ENCODE results near the gene TRRAP.

The TRRAP gene

DNA sequence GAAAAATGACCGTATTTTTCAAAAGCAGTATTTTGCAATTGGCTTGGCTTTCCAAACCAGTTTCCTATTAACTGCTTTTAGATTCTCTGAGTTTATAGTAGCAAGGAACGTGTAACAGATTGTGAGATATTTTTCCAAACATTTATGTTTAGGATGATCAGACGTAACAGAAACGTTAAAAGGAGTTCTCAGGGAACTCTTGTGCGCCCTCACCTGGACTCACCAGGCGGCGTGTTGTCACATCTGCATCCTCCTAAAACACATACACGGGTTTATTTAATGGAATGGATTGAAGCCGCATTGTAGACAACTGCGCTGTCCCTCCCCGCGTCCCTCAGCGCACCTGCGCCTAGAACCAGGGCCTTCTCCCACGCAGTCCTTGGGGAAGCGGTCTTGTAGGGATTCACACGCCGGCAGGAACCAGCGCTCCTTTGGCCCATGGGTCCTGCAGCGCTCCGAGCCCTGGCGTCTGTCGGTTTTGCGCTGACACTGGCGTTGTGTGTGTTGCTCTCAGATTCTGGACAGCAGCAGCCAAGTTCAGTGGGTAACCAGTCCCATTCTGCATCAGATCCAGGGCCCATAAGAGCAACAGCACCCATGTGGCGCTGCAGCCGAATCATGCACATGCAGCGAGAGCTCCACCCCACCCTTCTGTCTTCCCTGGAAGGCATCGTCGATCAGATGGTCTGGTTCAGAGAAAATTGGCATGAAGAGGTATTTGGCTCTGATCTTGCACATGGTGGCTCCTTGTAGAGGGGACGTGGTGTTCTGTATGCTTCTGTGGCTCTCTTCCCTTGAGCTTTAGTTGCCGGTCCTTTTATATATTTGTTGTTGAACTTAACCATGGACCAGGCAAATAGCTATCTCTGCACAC lies 114.9 kb downstream of the TRRAP start:
- TF ChIP-seq, protein P1, sequence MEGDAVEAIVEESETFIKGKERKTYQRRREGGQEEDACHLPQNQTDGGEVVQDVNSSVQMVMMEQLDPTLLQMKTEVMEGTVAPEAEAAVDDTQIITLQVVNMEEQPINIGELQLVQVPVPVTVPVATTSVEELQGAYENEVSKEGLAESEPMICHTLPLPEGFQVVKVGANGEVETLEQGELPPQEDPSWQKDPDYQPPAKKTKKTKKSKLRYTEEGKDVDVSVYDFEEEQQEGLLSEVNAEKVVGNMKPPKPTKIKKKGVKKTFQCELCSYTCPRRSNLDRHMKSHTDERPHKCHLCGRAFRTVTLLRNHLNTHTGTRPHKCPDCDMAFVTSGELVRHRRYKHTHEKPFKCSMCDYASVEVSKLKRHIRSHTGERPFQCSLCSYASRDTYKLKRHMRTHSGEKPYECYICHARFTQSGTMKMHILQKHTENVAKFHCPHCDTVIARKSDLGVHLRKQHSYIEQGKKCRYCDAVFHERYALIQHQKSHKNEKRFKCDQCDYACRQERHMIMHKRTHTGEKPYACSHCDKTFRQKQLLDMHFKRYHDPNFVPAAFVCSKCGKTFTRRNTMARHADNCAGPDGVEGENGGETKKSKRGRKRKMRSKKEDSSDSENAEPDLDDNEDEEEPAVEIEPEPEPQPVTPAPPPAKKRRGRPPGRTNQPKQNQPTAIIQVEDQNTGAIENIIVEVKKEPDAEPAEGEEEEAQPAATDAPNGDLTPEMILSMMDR (IDR thresholded peaks at IDR 0.05; ENCODE audit: borderline replicate concordance, control extremely low read depth, extremely low read depth, insufficient read depth, missing control alignments) = no peak
- no peak for DNase-seq (ENCODE audit: low spot score)
- in situ Hi-C loops (cut with MboI; ENCODE audit: low sequenced_read_pairs, unreplicated experiment) = no loop called here

DNA sequence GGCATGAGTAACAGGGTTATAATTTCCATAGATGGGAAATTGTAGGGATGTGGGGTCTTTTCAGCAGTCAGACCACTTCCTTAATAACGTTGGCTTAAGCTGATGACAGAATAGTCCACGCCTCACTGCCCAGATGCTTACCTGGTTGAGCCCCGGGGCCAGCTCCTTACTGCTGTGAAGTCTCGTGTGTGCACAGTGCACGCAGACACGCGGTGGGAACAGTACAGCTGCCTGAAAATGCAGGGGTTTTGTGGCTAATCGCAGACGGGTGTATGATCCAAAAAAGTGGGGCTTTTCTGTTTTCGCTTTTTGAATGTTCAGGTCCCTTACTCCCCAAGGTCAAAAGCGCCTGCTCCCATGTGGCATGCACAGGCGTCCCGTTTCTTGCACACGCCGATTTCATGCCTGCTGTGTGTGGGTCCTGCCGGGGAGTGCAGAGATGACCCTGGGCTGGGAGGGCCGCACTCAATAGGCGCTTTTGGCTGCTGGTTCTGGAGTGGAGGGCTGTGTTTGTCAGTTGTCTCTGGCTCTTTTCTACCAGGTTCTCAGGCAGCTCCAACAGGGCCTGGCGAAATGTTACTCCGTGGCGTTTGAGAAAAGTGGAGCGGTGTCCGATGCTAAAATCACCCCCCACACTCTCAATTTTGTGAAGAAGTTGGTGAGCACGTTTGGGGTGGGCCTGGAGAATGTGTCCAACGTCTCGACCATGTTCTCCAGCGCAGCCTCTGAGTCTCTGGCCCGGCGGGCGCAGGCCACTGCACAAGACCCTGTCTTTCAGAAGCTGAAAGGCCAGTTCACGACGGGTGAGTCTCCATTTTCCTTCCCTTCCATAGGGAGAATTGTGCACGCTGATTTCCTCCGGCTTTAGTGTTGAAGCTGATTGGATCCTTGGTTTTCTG lies 116.0 kb downstream of the TRRAP start:
- TF ChIP-seq, protein P1 (IDR thresholded peaks at IDR 0.05; ENCODE audit: borderline replicate concordance, control extremely low read depth, extremely low read depth, insufficient read depth, missing control alignments) = no peak
- in situ Hi-C loops (cut with MboI; ENCODE audit: low sequenced_read_pairs, unreplicated experiment) = no loop called here

DNA sequence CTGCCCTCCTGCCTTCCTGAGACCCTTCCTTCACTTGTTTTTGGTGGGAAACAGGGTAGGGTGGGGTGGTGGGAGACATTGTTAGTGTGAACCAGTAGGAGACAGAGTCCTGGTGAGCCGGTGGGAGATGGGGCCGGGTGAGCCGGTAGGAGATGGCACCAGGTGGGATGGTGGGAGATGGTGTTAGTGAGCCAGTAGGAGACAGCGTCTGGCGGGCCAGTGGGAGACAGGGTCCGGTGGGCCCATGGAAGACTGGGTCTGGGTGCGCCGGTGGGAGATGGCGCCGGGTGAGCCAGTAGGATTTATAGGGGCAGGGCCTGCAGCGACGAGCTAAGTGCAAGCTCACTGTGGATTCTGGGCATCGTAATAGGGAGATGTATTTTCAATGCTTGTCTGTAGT lies 116.8 kb downstream of the TRRAP start:
- DNase-seq (ENCODE audit: low spot score) = no peak
- TF ChIP-seq, protein P1 (IDR thresholded peaks at IDR 0.05; ENCODE audit: borderline replicate concordance, control extremely low read depth, extremely low read depth, insufficient read depth, missing control alignments) = no peak
- in situ Hi-C loops (cut with MboI; ENCODE audit: low sequenced_read_pairs, unreplicated experiment) = no loop called here

More for the DNA sequence above, 116.0 kb downstream of the TRRAP start:
- no peak for DNase-seq (ENCODE audit: low spot score)

DNA sequence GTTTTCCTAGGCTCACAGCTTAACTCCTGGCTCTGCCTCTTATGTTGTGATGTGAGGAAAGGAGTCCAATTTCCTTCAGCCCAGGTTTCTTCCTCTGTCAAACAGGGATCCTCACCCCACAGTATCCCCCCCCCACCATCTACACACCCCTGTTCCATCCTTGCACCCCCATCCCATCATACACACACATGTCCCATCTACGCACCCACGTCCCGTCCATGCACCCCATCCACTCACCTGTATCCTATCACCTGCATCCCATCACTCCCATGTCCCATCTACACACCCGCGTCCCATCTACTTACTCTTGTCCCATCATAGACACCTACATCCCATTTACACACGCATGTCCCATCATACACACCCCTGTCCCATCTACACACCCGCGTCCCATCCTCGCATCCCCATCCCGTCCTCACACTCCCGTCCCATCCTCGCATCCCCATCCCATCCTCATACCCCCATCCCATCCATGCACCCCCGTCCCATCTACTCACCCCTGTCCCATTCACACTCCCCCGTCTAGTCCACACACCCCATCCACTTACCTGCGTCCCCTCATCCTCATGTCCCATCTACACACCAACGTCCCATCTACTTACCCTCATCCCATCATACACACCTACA lies 117.3 kb downstream of the TRRAP start:
- in situ Hi-C loops (cut with MboI; ENCODE audit: low sequenced_read_pairs, unreplicated experiment) = no loop called here
- DNase-seq (ENCODE audit: low spot score) = no peak
- TF ChIP-seq, protein P1 (IDR thresholded peaks at IDR 0.05; ENCODE audit: borderline replicate concordance, control extremely low read depth, extremely low read depth, insufficient read depth, missing control alignments) = no peak

DNA sequence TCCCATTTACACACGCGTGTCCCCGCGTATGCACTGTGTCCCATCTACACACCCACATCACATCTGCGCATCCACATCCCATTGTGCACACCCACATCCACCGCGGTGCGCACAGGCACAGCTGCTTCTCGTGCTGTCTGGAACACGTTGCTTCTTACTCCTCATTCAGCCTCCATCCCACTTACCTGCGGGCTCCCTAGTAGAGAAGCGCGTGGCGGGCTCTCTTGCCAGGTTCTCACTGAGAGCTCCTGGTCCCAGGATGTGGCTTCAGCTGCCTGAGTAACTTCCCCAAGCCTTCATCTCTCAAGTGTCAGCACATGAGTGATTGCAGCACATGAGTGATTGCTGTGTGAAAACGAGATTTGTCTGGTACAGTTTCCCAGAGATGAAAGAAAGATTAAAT lies 117.8 kb downstream of the TRRAP start:
- DNase-seq (ENCODE audit: low spot score) = peak; percentile 82
- TF ChIP-seq, protein P1 (IDR thresholded peaks at IDR 0.05; ENCODE audit: borderline replicate concordance, control extremely low read depth, extremely low read depth, insufficient read depth, missing control alignments) = no peak
- in situ Hi-C loops (cut with MboI; ENCODE audit: low sequenced_read_pairs, unreplicated experiment) = no loop called here

DNA sequence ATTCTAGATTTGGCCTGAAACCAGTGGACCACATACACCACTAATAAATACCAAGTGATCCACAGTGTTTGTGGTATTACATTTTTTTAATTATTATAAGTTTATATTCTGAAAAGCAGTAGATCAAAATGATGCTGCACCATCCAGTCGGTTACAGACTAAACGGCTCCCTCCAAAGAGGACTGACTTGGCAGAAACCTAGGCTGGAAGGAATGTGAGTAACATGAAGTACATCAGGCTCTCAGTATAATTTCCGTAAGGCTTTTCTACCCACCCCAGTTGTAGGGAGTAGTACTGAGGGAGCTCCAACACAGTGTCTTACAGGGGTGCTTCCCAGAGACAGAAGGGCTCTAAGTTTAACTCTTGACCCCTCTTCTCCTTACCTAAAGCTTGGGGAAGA lies 119.5 kb downstream of the TRRAP start:
- TF ChIP-seq, protein P1 (IDR thresholded peaks at IDR 0.05; ENCODE audit: borderline replicate concordance, control extremely low read depth, extremely low read depth, insufficient read depth, missing control alignments) = no peak
- DNase-seq (ENCODE audit: low spot score) = no peak
- in situ Hi-C loops (cut with MboI; ENCODE audit: low sequenced_read_pairs, unreplicated experiment) = no loop called here
